OCI-LY7 (cell line): ENCODE measurements around the gene BARX2. TPM values are rescaled to one million over a fixed set of nuclear protein-coding genes. Genes with fewer than 3 reads are reported as not detected.

Source experiments
- BruUV-seq: library from RNA; stranded (reverse); fragments of 400-500 nt; replicated peaks from 2 replicates; lab custom pipeline; 2021; lab: Mats Ljungman, UMichigan
- CTCF ChIA-PET: fragments of 300-600 bp; sonication (Branson Sonifier 250); formaldehyde crosslinking; loops from one replicate; lab custom pipeline; 2022; ENCODE audit warnings: antibody characterized with exemption; ENCODE audit not compliant: unreplicated experiment; lab: Charles Lee
- POLR2A ChIA-PET: fragments of 300-600 bp; sonication (Branson Sonifier 250); formaldehyde crosslinking; loops from one replicate; lab custom pipeline; 2022; ENCODE audit warnings: antibody characterized with exemption; lab: Charles Lee
- DNase-seq: peaks from one replicate; pipeline ENCODE4 v3.0.0-alpha.2; 2015; ENCODE audit warnings: low spot score
- H2AFZ ChIP-seq: fragments of 200-600 bp; sonication (generic), shearing (Covaris generic); 2 replicates; pipeline ENCODE4 v1.6.1; 2014; ENCODE audit warnings: mild to moderate bottlenecking, antibody characterized with exemption, low read length, moderate library complexity
- H3K27ac ChIP-seq: fragments of 200-600 bp; sonication (generic); 2 replicates; pipeline ENCODE4 v1.5.1; 2014; ENCODE audit warnings: mixed run types, low read depth, mild to moderate bottlenecking, moderate library complexity, low read length, inconsistent platforms; ENCODE audit not compliant: poor library complexity, severe bottlenecking
- H3K36me3 ChIP-seq: fragments of 200-600 bp; sonication (generic); 2 replicates; pipeline ENCODE4 v1.6.1; 2014; ENCODE audit warnings: mild to moderate bottlenecking, antibody characterized with exemption, low read length, moderate library complexity, mixed read lengths; ENCODE audit not compliant: insufficient read depth
- H3K4me1 ChIP-seq: fragments of 200-600 bp; sonication (generic); 2 replicates; pipeline ENCODE4 v1.5.1; 2014; ENCODE audit warnings: mild to moderate bottlenecking, low read length; ENCODE audit not compliant: insufficient read depth, poor library complexity, severe bottlenecking
- H3K4me2 ChIP-seq: fragments of 200-600 bp; sonication (generic); 2 replicates; pipeline ENCODE4 v1.6.1; 2014; ENCODE audit warnings: mild to moderate bottlenecking, low read length
- H3K4me3 ChIP-seq: fragments of 200-600 bp; sonication (generic); 2 replicates; pipeline ENCODE4 v1.5.1; 2014; ENCODE audit warnings: mild to moderate bottlenecking, low read depth, low read length; ENCODE audit not compliant: poor library complexity, severe bottlenecking
- H3K79me2 ChIP-seq: fragments of 200-600 bp; sonication (generic); 2 replicates; pipeline ENCODE4 v1.6.1; 2016; ENCODE audit warnings: low read depth, mild to moderate bottlenecking, low read length, moderate library complexity, mixed read lengths; ENCODE audit not compliant: insufficient read depth
- H3K9me2 ChIP-seq: fragments of 200-600 bp; sonication (generic); 2 replicates; pipeline ENCODE4 v1.6.1; 2016; ENCODE audit warnings: mild to moderate bottlenecking, low read length, mixed read lengths; ENCODE audit not compliant: insufficient read depth
- H3K9me3 ChIP-seq: fragments of 200-600 bp; sonication (generic); 2 replicates; pipeline ENCODE4 v1.6.1; 2014; ENCODE audit warnings: mild to moderate bottlenecking, mixed run types, low read length, mixed read lengths
- H4K20me1 ChIP-seq: fragments of 200-600 bp; sonication (generic); 2 replicates; pipeline ENCODE4 v1.6.1; 2014; ENCODE audit warnings: mild to moderate bottlenecking, antibody characterized with exemption, low read length, moderate library complexity, mixed read lengths; ENCODE audit not compliant: insufficient read depth
- EZH2phosphoT487 ChIP-seq: fragments of 200-600 bp; sonication (generic); IDR thresholded peaks from 2 replicates; pipeline ENCODE4 v1.6.1; 2018; ENCODE audit warnings: low read depth, borderline replicate concordance, mild to moderate bottlenecking, mixed run types, antibody characterized with exemption, low read length, moderate library complexity, mixed read lengths
- intact Hi-C: fragments of 100-400 bp; cut with micrococcal nuclease; formaldehyde crosslinking; loops from one replicate; pipeline ENCODE4 v1.10.0; 2022; ENCODE audit not compliant: unreplicated experiment
- total RNA-seq, 2 experiments: library from RNA; depleted of rRNA in 1 of 2; stranded (reverse); fragments of >200 nt in 1 of 2; shearing (Covaris generic) in 1 of 2; gene quantifications; 2 replicates each; pipeline ENCODE4 v1.2.3, GENCODE V29; 2014 to 2022
- TF ChIP-seq, protein P1 (sequence below): fragments of 200-600 bp; sonication (generic); conservative IDR thresholded peaks from 2 replicates; pipeline ENCODE4 v1.5.1; 2014; ENCODE audit warnings: mild to moderate bottlenecking, antibody characterized with exemption, low read length, moderate library complexity, mixed read lengths

Gene BARX2
- total RNA-seq, 2 experiments from 2014 or later: 0.06 to 0.23 TPM

DNA sequence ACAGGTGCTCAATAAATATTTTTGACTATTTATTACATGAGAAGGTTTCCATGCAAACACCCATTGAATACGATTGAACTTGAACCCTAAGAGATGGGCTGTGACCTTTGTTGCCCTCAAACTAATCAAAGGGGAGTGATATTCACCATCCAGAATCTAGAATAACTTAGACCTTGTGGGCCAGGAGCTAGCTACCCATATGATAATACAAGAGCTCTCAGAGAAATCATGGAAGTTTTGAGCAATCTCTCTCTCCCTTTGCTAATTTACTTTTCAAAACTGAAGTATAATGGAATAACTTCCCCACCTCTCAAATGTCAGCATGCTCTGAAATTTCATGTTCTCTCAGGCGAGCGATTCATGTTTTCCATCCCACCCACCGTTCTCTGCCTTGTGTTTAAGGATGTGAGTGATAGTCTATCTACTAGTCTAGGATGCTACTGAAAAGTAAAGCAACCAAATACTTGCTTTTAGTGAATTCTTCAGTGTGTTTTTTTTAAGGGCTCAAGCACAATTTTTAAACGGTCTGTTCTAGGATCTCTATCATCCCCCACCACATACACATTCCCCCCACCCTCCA lies 33.3 kb downstream of the BARX2 start:
- CTCF ChIA-PET: interaction anchor here (0.6 kb wide), 1 partner anchor 552 kb away, joined by 6 read pairs; no protein-coding TSS in a partner anchor
- intact Hi-C loops: no loop called here
- no TSS peak for BruUV-seq
- Histone ChIP-seq H3K79me2 (no peaks in the 10 kb centered on the region), H3K27ac (no peak overlapping the region), H4K20me1 (no peaks in the 10 kb centered on the region), H3K9me2 (no peaks in the 10 kb centered on the region), H3K4me1 (no peaks in the 10 kb centered on the region), H2AFZ (no peak overlapping the region), H3K4me2 (no peak overlapping the region), H3K36me3 (no peaks in the 10 kb centered on the region), H3K4me3 (no peak overlapping the region), H3K9me3 (no peaks in the 10 kb centered on the region)
- no peak for TF ChIP-seq EZH2phosphoT487
- TF ChIP-seq, protein P1, sequence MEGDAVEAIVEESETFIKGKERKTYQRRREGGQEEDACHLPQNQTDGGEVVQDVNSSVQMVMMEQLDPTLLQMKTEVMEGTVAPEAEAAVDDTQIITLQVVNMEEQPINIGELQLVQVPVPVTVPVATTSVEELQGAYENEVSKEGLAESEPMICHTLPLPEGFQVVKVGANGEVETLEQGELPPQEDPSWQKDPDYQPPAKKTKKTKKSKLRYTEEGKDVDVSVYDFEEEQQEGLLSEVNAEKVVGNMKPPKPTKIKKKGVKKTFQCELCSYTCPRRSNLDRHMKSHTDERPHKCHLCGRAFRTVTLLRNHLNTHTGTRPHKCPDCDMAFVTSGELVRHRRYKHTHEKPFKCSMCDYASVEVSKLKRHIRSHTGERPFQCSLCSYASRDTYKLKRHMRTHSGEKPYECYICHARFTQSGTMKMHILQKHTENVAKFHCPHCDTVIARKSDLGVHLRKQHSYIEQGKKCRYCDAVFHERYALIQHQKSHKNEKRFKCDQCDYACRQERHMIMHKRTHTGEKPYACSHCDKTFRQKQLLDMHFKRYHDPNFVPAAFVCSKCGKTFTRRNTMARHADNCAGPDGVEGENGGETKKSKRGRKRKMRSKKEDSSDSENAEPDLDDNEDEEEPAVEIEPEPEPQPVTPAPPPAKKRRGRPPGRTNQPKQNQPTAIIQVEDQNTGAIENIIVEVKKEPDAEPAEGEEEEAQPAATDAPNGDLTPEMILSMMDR: no peak
- POLR2A ChIA-PET: interaction anchor here (0.6 kb wide), 1 partner anchor 15 kb away, joined by 3 read pairs; no protein-coding TSS in a partner anchor
- DNase-seq: no peak

DNA sequence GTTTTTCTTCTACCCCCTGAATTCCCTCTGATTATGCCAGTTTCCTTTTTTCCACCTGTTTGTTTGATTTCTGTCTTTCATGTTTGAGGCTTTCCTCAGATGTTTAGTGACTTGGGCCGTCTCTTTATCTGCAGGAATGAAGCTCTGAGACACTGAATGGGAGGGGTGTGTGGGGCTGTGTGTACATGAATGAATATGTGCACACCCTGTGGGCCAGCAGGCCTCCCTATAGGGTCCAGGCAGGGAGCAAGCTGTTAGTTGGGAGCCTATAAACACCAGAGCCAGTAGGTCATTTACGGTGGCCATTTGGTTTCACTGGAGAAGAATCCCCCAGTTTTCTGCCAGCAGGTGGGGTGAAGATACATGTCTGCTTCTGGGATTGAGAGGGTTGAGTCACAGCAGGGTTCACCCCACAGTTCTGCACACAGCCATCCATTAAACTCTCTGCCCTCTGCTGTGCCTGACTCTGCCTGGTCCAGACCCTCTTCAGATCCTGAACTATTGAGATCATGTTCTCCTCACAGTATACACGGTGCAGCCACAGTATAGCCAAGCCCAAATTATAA lies 34.8 kb downstream of the BARX2 start:
- POLR2A ChIA-PET: no interaction called here
- Histone ChIP-seq H3K9me3 (no peaks in the 10 kb centered on the region), H3K4me1 (no peaks in the 10 kb centered on the region), H2AFZ (no peak overlapping the region), H3K4me3 (no peak overlapping the region), H3K9me2 (no peaks in the 10 kb centered on the region), H3K36me3 (no peaks in the 10 kb centered on the region), H3K4me2 (no peak overlapping the region), H3K79me2 (no peaks in the 10 kb centered on the region), H3K27ac (no peak overlapping the region), H4K20me1 (no peaks in the 10 kb centered on the region)
- no peak for DNase-seq
- BruUV-seq: no TSS peak
- intact Hi-C loops: no loop called here
- CTCF ChIA-PET: no interaction called here
- TF ChIP-seq EZH2phosphoT487: no peak
- TF ChIP-seq, protein P1: no peak

DNA sequence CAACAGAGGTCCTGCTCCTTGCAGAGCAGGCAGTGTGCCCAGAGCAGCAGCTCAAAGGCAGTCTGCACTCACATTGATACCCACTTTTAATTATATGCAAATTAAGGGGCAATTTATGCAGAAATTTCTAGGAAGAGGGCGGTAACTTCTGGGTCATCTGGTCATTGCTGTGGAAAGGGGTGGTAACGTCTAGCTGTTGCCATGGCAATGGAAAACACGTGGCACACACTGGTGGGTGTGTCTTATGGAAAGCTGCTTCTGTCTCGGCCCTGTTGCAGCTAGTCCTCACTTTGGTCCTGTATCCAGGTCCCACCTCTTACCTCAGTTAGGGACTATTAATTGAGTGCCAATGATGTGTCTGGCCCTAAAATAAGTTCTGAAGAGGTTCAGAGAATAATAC lies 36.8 kb downstream of the BARX2 start:
- Histone ChIP-seq H2AFZ (no peak overlapping the region), H3K4me3 (no peak overlapping the region), H3K27ac (no peak overlapping the region), H3K4me2 (no peak overlapping the region), H3K4me1 (no peaks in the 10 kb centered on the region), H3K36me3 (no peaks in the 10 kb centered on the region), H3K9me2 (no peaks in the 10 kb centered on the region), H4K20me1 (no peaks in the 10 kb centered on the region), H3K9me3 (no peaks in the 10 kb centered on the region), H3K79me2 (no peaks in the 10 kb centered on the region)
- intact Hi-C loops: no loop called here
- CTCF ChIA-PET: no interaction called here
- no peak for TF ChIP-seq EZH2phosphoT487
- TF ChIP-seq, protein P1: no peak
- no TSS peak for BruUV-seq
- POLR2A ChIA-PET: no interaction called here
- DNase-seq: no peak
